Measurements from ENCODE around the gene LRFN2. TPM values are rescaled to one million over a fixed set of nuclear protein-coding genes. Genes with fewer than 3 reads are reported as not detected.

LRFN2 gene
- total RNA-seq, 3 donors from 2014 or later (not counting 1 experiment from before 2014, with no cell fraction given), result 3.0 to 3.6 (median 3.5) TPM

DNA sequence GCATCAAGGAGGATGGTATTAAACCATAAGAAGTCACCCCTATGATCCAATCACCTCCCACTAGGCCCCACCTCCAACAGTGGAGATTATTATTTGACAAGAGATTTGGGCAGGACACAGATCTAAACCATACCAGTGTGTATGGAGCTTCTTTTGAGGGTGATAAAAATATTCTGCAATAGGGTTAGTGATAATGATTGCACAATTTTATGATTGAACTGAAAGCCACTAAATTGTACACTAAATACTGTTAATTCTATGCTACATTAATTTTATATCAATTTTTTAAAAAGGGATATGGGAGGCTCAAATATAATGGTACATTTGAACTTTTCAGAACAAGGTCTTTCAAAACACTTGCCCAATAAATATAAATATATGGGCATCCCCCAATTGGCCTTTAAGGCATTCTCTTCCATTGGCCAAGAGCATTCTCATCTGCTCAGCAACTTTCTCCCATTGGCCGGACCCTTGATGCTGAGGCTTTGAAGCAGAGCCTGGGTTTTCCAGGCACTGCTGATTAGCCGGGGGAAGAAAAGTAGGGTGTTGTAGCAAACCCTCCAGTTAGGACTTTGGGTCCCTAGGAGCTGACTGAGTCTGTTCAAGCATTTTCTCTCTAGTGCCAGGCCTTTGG lies 209.9 kb downstream of the LRFN2 start:
- Mint-ChIP-seq H3K27me3 (ENCODE audit: low read depth in 2 of 2) (peaks cover 0 to 2% of the 10 kb centered on the region in 2 donors), H3K4me3 (no peak overlapping the region), H3K9me3 (no peaks in the 10 kb centered on the region), H3K36me3 (no peaks in the 10 kb centered on the region), H3K4me1 (peaks cover 29% of the 10 kb centered on the region in 2 donors), H3K27ac (peak overlapping the region; percentile 73 to 85)
- no peak overlapping the region for H3K27ac ChIP-seq (ENCODE audit: low read length)
- ATAC-seq (no peak), DNase-seq (no peak)
- H3K27me3 ChIP-seq (ENCODE audit: control insufficient read depth, insufficient read depth, low read length), result no peaks in the 10 kb centered on the region
- H3K9me3 ChIP-seq (ENCODE audit: control insufficient read depth, insufficient read depth, low read length), result no peaks in the 10 kb centered on the region
- H3K4me1 ChIP-seq (ENCODE audit: control insufficient read depth, insufficient read depth, low read length), result no peaks in the 10 kb centered on the region
- H3K36me3 ChIP-seq (ENCODE audit: control insufficient read depth, insufficient read depth, low read length), result no peaks in the 10 kb centered on the region
- intact Hi-C loops (cut with micrococcal nuclease), result no loop called here
- WGBS (ENCODE audit: insufficient coverage), result 96% methylated on average over 2 of the region's 2 CpGs
- no peak overlapping the region for H3K4me3 ChIP-seq (ENCODE audit: low read length)
- TF ChIP-seq, protein P1, sequence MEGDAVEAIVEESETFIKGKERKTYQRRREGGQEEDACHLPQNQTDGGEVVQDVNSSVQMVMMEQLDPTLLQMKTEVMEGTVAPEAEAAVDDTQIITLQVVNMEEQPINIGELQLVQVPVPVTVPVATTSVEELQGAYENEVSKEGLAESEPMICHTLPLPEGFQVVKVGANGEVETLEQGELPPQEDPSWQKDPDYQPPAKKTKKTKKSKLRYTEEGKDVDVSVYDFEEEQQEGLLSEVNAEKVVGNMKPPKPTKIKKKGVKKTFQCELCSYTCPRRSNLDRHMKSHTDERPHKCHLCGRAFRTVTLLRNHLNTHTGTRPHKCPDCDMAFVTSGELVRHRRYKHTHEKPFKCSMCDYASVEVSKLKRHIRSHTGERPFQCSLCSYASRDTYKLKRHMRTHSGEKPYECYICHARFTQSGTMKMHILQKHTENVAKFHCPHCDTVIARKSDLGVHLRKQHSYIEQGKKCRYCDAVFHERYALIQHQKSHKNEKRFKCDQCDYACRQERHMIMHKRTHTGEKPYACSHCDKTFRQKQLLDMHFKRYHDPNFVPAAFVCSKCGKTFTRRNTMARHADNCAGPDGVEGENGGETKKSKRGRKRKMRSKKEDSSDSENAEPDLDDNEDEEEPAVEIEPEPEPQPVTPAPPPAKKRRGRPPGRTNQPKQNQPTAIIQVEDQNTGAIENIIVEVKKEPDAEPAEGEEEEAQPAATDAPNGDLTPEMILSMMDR (IDR thresholded peaks at IDR 0.05), result no peak

GRCh38 chr6:40376113-40376650 lies 211.0 kb downstream of the LRFN2 start:
- intact Hi-C loops (cut with micrococcal nuclease), result no loop called here
- Histone ChIP-seq H3K4me1 (ENCODE audit: control insufficient read depth, insufficient read depth, low read length) (no peaks in the 10 kb centered on the region), H3K36me3 (ENCODE audit: control insufficient read depth, insufficient read depth, low read length) (no peaks in the 10 kb centered on the region), H3K27me3 (ENCODE audit: control insufficient read depth, insufficient read depth, low read length) (no peaks in the 10 kb centered on the region), H3K9me3 (ENCODE audit: control insufficient read depth, insufficient read depth, low read length) (no peaks in the 10 kb centered on the region), H3K27ac (ENCODE audit: low read length) (no peak overlapping the region), H3K4me3 (ENCODE audit: low read length) (no peak overlapping the region)
- DNase-seq (no peak), ATAC-seq (peak; percentile 32 to 56 (median 52))
- no peak overlapping the region for H3K4me3 Mint-ChIP-seq
- WGBS (ENCODE audit: insufficient coverage), result 30% methylated on average over 1 of the region's 1 CpG
- H3K27ac Mint-ChIP-seq, result peak overlapping the region; percentile 73 to 85
- TF ChIP-seq, protein P1 (IDR thresholded peaks at IDR 0.05), result no peak
- H3K27me3 Mint-ChIP-seq (ENCODE audit: low read depth in 2 of 2), result no peaks in the 10 kb centered on the region
- no peaks in the 10 kb centered on the region for H3K36me3 Mint-ChIP-seq
- peaks cover 40 to 41% of the 10 kb centered on the region in 2 donors for H3K4me1 Mint-ChIP-seq
- peaks cover 3 to 6% of the 10 kb centered on the region in 2 donors for H3K9me3 Mint-ChIP-seq

- ATAC-seq (no peak), DNase-seq (no peak)
- Histone ChIP-seq H3K4me3 (ENCODE audit: low read length) (no peak overlapping the region), H3K36me3 (ENCODE audit: control insufficient read depth, insufficient read depth, low read length) (no peaks in the 10 kb centered on the region), H3K27me3 (ENCODE audit: control insufficient read depth, insufficient read depth, low read length) (no peaks in the 10 kb centered on the region), H3K4me1 (ENCODE audit: control insufficient read depth, insufficient read depth, low read length) (peaks cover 5% of the 10 kb centered on the region), H3K27ac (ENCODE audit: low read length) (no peak overlapping the region), H3K9me3 (ENCODE audit: control insufficient read depth, insufficient read depth, low read length) (no peaks in the 10 kb centered on the region)
- no peak overlapping the region for H3K27ac Mint-ChIP-seq
- intact Hi-C loops (cut with micrococcal nuclease), result loop anchor here (5.0 kb wide), 1 partner anchor 34 kb away; no protein-coding TSS in a partner anchor
- H3K27me3 Mint-ChIP-seq (ENCODE audit: low read depth in 2 of 2), result no peaks in the 10 kb centered on the region
- peaks cover 58 to 63% of the 10 kb centered on the region in 2 donors for H3K4me1 Mint-ChIP-seq
- peaks cover 3 to 10% of the 10 kb centered on the region in 2 donors for H3K9me3 Mint-ChIP-seq
- H3K4me3 Mint-ChIP-seq, result no peak overlapping the region
- no peaks in the 10 kb centered on the region for H3K36me3 Mint-ChIP-seq
- TF ChIP-seq, protein P1 (IDR thresholded peaks at IDR 0.05), result no peak
Measured at GRCh38 chr6:40373267-40373666, 213.9 kb downstream of the LRFN2 start.

All from natural killer cell (primary cell).